ENCODE results near the gene LCN12.

Gene LCN12

GRCh38 chr9:136954270-136955083, 2.4 kb downstream of the LCN12 start:
- no peak for DNase-seq (ENCODE audit: low spot score)
- in situ Hi-C loops (cut with MboI; ENCODE audit: low pct_unique_long_range_greater_than_20kb, low sequenced_read_pairs, unreplicated experiment): no loop called here
- TF ChIP-seq, protein P1, sequence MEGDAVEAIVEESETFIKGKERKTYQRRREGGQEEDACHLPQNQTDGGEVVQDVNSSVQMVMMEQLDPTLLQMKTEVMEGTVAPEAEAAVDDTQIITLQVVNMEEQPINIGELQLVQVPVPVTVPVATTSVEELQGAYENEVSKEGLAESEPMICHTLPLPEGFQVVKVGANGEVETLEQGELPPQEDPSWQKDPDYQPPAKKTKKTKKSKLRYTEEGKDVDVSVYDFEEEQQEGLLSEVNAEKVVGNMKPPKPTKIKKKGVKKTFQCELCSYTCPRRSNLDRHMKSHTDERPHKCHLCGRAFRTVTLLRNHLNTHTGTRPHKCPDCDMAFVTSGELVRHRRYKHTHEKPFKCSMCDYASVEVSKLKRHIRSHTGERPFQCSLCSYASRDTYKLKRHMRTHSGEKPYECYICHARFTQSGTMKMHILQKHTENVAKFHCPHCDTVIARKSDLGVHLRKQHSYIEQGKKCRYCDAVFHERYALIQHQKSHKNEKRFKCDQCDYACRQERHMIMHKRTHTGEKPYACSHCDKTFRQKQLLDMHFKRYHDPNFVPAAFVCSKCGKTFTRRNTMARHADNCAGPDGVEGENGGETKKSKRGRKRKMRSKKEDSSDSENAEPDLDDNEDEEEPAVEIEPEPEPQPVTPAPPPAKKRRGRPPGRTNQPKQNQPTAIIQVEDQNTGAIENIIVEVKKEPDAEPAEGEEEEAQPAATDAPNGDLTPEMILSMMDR (IDR thresholded peaks at IDR 0.05; ENCODE audit: extremely low read depth, insufficient read depth, missing control alignments): no peak

GRCh38 chr9:136955202-136955942, 3.3 kb downstream of the LCN12 start:
- TF ChIP-seq, protein P1 (IDR thresholded peaks at IDR 0.05; ENCODE audit: extremely low read depth, insufficient read depth, missing control alignments): no peak
- in situ Hi-C loops (cut with MboI; ENCODE audit: low pct_unique_long_range_greater_than_20kb, low sequenced_read_pairs, unreplicated experiment): no loop called here

GRCh38 chr9:136955943-136956335, 3.9 kb downstream of the LCN12 start:
- in situ Hi-C loops (cut with MboI; ENCODE audit: low pct_unique_long_range_greater_than_20kb, low sequenced_read_pairs, unreplicated experiment): no loop called here
- TF ChIP-seq, protein P1 (IDR thresholded peaks at IDR 0.05; ENCODE audit: extremely low read depth, insufficient read depth, missing control alignments): no peak
- no peak for DNase-seq (ENCODE audit: low spot score)

More at GRCh38 chr9:136955202-136955942, 3.3 kb downstream of the LCN12 start:
- DNase-seq (ENCODE audit: low spot score): no peak

- TF ChIP-seq, protein P1 (IDR thresholded peaks at IDR 0.05; ENCODE audit: extremely low read depth, insufficient read depth, missing control alignments): no peak
- DNase-seq (ENCODE audit: low spot score): no peak
- in situ Hi-C loops (cut with MboI; ENCODE audit: low pct_unique_long_range_greater_than_20kb, low sequenced_read_pairs, unreplicated experiment): no loop called here
Observed at GRCh38 chr9:136956604-136957003, 4.5 kb downstream of the LCN12 start.

GRCh38 chr9:136957461-136957860, 5.4 kb downstream of the LCN12 start:
- in situ Hi-C loops (cut with MboI; ENCODE audit: low pct_unique_long_range_greater_than_20kb, low sequenced_read_pairs, unreplicated experiment): no loop called here
- TF ChIP-seq, protein P1 (IDR thresholded peaks at IDR 0.05; ENCODE audit: extremely low read depth, insufficient read depth, missing control alignments): no peak
- no peak for DNase-seq (ENCODE audit: low spot score)

- DNase-seq (ENCODE audit: low spot score): no peak
- TF ChIP-seq, protein P1 (IDR thresholded peaks at IDR 0.05; ENCODE audit: extremely low read depth, insufficient read depth, missing control alignments): no peak
- in situ Hi-C loops (cut with MboI; ENCODE audit: low pct_unique_long_range_greater_than_20kb, low sequenced_read_pairs, unreplicated experiment): no loop called here
Observed at GRCh38 chr9:136957901-136958300, 5.8 kb downstream of the LCN12 start.

Data from GM13977 (cell line).